ENCODE measurements around the gene GLIS1. TPM values are rescaled to one million over a fixed set of nuclear protein-coding genes. Genes with fewer than 3 reads are reported as not detected.
"Not testable (repeated sequence)": the region's sequence is repeated elsewhere in the genome, so short reads cannot be mapped to it uniquely, and the experiment has no call there.

GLIS1 gene
- total and polyA plus RNA-seq, 12 donors = 0.06 to 0.10 (median 0.09) TPM; not detected in 7

DNA sequence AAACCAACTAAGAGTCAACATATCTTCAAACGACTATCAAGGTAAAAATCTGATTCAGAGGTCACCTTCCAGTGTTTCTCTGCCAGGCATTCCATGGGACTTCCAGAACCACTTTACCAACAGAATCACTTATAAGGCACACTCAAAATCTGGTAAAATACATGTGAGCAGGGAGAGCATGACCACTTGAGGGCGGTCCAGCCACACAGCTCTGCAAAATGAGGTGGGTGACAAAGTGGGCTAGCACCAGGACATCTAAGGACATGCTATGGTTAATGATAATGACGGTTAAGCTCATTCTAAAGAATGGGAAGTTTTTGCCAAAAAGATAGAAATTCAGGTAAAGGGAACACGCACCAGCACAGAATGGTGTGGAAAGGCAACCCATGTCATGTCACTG, 24.5 kb upstream of the GLIS1 start:
- ATAC-seq (no peak), DNase-seq (no peak)
- Histone ChIP-seq H3K9me3 (peaks cover 0 to 8% (median 0%) of the 10 kb centered on the region in 11 donors), H3K27ac (no peak overlapping the region), H3K36me3 (peaks cover 0 to 5% (median 0%) of the 10 kb centered on the region in 9 donors), H3K4me1 (peaks cover 0 to 23% (median 9%) of the 10 kb centered on the region in 9 donors), H3K4me3 (no peak overlapping the region), H3K27me3 (no peaks in the 10 kb centered on the region)
- 94 to 97% methylated on average over 4 of the region's 4 CpGs for WGBS, 2 donors
- TF ChIP-seq, protein P1, sequence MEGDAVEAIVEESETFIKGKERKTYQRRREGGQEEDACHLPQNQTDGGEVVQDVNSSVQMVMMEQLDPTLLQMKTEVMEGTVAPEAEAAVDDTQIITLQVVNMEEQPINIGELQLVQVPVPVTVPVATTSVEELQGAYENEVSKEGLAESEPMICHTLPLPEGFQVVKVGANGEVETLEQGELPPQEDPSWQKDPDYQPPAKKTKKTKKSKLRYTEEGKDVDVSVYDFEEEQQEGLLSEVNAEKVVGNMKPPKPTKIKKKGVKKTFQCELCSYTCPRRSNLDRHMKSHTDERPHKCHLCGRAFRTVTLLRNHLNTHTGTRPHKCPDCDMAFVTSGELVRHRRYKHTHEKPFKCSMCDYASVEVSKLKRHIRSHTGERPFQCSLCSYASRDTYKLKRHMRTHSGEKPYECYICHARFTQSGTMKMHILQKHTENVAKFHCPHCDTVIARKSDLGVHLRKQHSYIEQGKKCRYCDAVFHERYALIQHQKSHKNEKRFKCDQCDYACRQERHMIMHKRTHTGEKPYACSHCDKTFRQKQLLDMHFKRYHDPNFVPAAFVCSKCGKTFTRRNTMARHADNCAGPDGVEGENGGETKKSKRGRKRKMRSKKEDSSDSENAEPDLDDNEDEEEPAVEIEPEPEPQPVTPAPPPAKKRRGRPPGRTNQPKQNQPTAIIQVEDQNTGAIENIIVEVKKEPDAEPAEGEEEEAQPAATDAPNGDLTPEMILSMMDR (IDR thresholded peaks at IDR 0.05) = no peak
- intact Hi-C loops (cut with DNase I) = no loop called here

GRCh38 chr1:53760497-53760896, 21.5 kb upstream of the GLIS1 start:
- H3K36me3 ChIP-seq; H3K27me3 ChIP-seq; H3K4me1 ChIP-seq; intact Hi-C loops (cut with DNase I); H3K4me3 ChIP-seq; H3K27ac ChIP-seq; ATAC-seq; DNase-seq; H3K9me3 ChIP-seq: not testable (repeated sequence)
- WGBS, 2 donors = 66 to 72% methylated on average over 7 of the region's 7 CpGs

- H3K27me3 ChIP-seq = no peaks in the 10 kb centered on the region
- H3K27ac ChIP-seq = no peak overlapping the region
- ATAC-seq (no peak), DNase-seq (no peak)
- H3K4me1 ChIP-seq = no peaks in the 10 kb centered on the region
- 91 to 92% methylated on average over 5 of the region's 5 CpGs for WGBS, 2 donors
- H3K9me3 ChIP-seq = no peaks in the 10 kb centered on the region
- H3K36me3 ChIP-seq = no peaks in the 10 kb centered on the region
- TF ChIP-seq, protein P1 (IDR thresholded peaks at IDR 0.05) = no peak
- no peak overlapping the region for H3K4me3 ChIP-seq
- intact Hi-C loops (cut with DNase I) = loop anchor here in 7 of 10 donors (2.0 to 10.0 kb wide), 4 partner anchors 269 to 481 kb away; no protein-coding TSS in a partner anchor
These were observed 16.9 kb upstream of the GLIS1 start for GRCh38 chr1:53755874-53756273.

DNA sequence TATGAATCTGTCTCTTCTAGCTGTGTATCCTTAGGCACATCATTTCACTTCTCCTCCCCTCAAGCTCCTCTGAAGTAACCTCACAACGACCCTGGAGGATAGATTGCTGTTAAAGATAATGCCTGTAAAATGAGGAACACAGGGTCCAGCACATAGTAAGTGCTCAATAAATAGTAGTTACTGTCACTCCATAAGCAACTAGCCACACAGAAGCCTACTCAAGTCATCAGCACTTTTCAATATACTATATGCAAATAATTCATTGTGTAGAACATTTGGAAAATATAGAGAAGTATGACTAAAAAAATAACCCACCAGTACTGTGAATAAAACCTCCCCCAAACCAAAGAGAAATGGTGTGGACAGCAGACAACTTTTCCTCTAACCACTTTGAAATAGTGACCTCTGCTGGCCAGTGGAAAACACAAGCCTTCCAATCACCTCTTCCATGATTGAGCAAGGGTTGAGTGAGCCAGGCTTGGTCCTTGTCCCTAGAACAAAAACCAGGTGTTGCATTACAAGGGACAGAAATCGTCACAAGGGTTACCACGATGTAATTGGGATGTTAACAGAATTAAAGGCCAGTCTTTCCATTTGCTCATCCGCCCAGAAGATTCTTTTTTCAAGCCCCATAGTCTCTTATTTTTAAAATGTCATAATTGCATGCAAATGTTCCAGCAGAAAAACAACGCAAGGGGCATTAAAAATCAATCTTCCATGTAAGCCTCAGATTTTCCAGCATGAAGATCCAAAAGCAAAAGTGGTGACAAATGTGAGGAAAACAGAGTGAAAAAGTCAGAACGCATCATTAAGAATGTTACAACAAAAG, 15.7 kb upstream of the GLIS1 start:
- intact Hi-C loops (cut with DNase I) = loop anchor here (1.0 to 10.0 kb wide), 6 partner anchors 267 to 480 kb away; no protein-coding TSS in a partner anchor
- ATAC-seq (peak in 2 of 8 donors; percentile 56 to 63), DNase-seq (peak in 1 of 2 donors; percentile 38)
- Histone ChIP-seq H3K4me3 (no peak overlapping the region), H3K27ac (no peak overlapping the region), H3K36me3 (no peaks in the 10 kb centered on the region), H3K9me3 (no peaks in the 10 kb centered on the region), H3K27me3 (no peaks in the 10 kb centered on the region), H3K4me1 (no peaks in the 10 kb centered on the region)
- TF ChIP-seq, protein P1 (IDR thresholded peaks at IDR 0.05) = peak; percentile 19 to 80 (median 74)
- 54 to 61% methylated on average over 6 of the region's 6 CpGs for WGBS, 2 donors

- no peak overlapping the region for H3K27ac ChIP-seq
- TF ChIP-seq, protein P1 (IDR thresholded peaks at IDR 0.05) = no peak
- no peak for ATAC-seq
- intact Hi-C loops (cut with DNase I) = loop anchor here in 3 of 10 donors (5.0 to 10.0 kb wide), 3 partner anchors 265 to 477 kb away; no protein-coding TSS in a partner anchor
- no peaks in the 10 kb centered on the region for H3K9me3 ChIP-seq
- 91% methylated on average over 6 of the region's 6 CpGs for WGBS, 2 donors
- no peak overlapping the region for H3K4me3 ChIP-seq
- H3K27me3 ChIP-seq = peaks cover 0 to 6% (median 0%) of the 10 kb centered on the region in 7 donors
- no peak for DNase-seq
- H3K4me1 ChIP-seq = no peaks in the 10 kb centered on the region
- no peaks in the 10 kb centered on the region for H3K36me3 ChIP-seq
These were observed 13.3 kb upstream of the GLIS1 start for GRCh38 chr1:53752281-53752680.
